Small intestine (tissue), 7 donors: Measurements from ENCODE around the gene CD180. TPM values are rescaled to one million over a fixed set of nuclear protein-coding genes. Genes with fewer than 3 reads are reported as not detected.

ENCODE experiments used
- DNase-seq, 2 donors: peaks; one replicate each; pipeline versions ENCODE4 v3.0.0 to v3.0.0-alpha.2; 2013
- FAIRE-seq: peaks from 2 replicates; lab custom pipeline; 2012; peaks lifted over from hg19 to GRCh38; lab: Jason Lieb, UNC
- H3K27ac ChIP-seq, 3 donors: one replicate each; pipeline ENCODE4 v1.5.1; 2013; ENCODE audit warnings: low read length in 2 of 3, mild to moderate bottlenecking in 2 of 3, control low read depth in 1 of 3, inconsistent platforms in 1 of 3, low read depth in 1 of 3, moderate library complexity in 1 of 3
- H3K27me3 ChIP-seq, 3 donors: one replicate each; pipeline ENCODE4 v1.6.1; 2013; ENCODE audit warnings: low read length in 3 of 3, inconsistent platforms in 1 of 3; ENCODE audit not compliant: control insufficient read depth in 3 of 3, insufficient read depth in 3 of 3
- H3K36me3 ChIP-seq, 3 donors: one replicate each; pipeline ENCODE4 v1.6.1; 2013; ENCODE audit warnings: low read length in 3 of 3, inconsistent platforms in 1 of 3, low read depth in 1 of 3, mild to moderate bottlenecking in 1 of 3, moderate library complexity in 1 of 3; ENCODE audit not compliant: control insufficient read depth in 3 of 3, insufficient read depth in 2 of 3
- H3K4me1 ChIP-seq, 3 donors: one replicate each; pipeline ENCODE4 v1.6.1; 2013; ENCODE audit warnings: low read length in 2 of 3, inconsistent platforms in 1 of 3, low read depth in 1 of 3, mild to moderate bottlenecking in 1 of 3, moderate library complexity in 1 of 3; ENCODE audit not compliant: control insufficient read depth in 3 of 3, insufficient read depth in 2 of 3
- H3K4me3 ChIP-seq, 3 donors: one replicate each; pipeline ENCODE4 v1.5.1; 2013; ENCODE audit warnings: low read length in 3 of 3, control low read depth in 1 of 3, inconsistent platforms in 1 of 3, low read depth in 1 of 3, mild to moderate bottlenecking in 1 of 3, moderate library complexity in 1 of 3
- H3K9me3 ChIP-seq, 2 donors: one replicate each; pipeline ENCODE4 v1.6.1; 2013; ENCODE audit warnings: low read depth in 1 of 2, low read length in 1 of 2; ENCODE audit not compliant: control insufficient read depth in 2 of 2, insufficient read depth in 1 of 2
- WGBS, 3 donors: extraction: QIAGEN DNeasy Blood & Tissue Kit; methylation state at CpG; one replicate each; pipeline ENCODE4 v1.1.7; 2013; 5-methylcytosine and 5-hydroxymethylcytosine counted together
- polyA plus RNA-seq, 4 donors: library from polyadenylated mRNA; stranded (reverse) in 3 of 4; unstranded in 1 of 4; fragments of 200-250 nt in 3 of 4; fragments of 120-200 nt in 1 of 4; gene quantifications; one replicate each; pipeline versions ENCODE4 v1.2.1 to v1.2.3, GENCODE V29; 2013
- donor health status: healthy with polysubstance abuse.
- donor health status: control.
- donor health status: control.
- donor health status: Bipolar disorder and iron deficiency.
- donor health status: healthy.

CD180 gene
- polyA plus RNA-seq, 4 donors, result 0.54 to 0.92 (median 0.55) TPM; not detected in 1

- Histone ChIP-seq H3K27ac (peak overlapping the region in 1 of 3 donors; percentile 37), H3K27me3 (no peaks in the 10 kb centered on the region), H3K4me1 (no peaks in the 10 kb centered on the region), H3K9me3 (no peaks in the 10 kb centered on the region), H3K4me3 (no peak overlapping the region), H3K36me3 (no peaks in the 10 kb centered on the region)
- no peak for FAIRE-seq
- WGBS, 3 donors, result 69 to 78% (median 71%) methylated on average over 2 of the region's 2 CpGs
- DNase-seq, result no peak
Observed at GRCh38 chr5:67206461-67206860, 9.9 kb upstream of the CD180 start.

GRCh38 chr5:67205981-67206380 is 9.4 kb upstream of the CD180 start:
- 85 to 90% (median 88%) methylated on average over 3 of the region's 3 CpGs for WGBS, 3 donors
- no peak for DNase-seq
- no peaks in the 10 kb centered on the region for H3K27me3 ChIP-seq
- peaks cover 0 to 2% of the 10 kb centered on the region in 2 donors for H3K9me3 ChIP-seq
- H3K4me1 ChIP-seq, result no peaks in the 10 kb centered on the region
- no peak overlapping the region for H3K4me3 ChIP-seq
- peak overlapping the region in 2 of 3 donors; percentile 37 for H3K27ac ChIP-seq
- no peaks in the 10 kb centered on the region for H3K36me3 ChIP-seq
- no peak for FAIRE-seq

GRCh38 chr5:67204821-67205220 is 8.2 kb upstream of the CD180 start:
- no peaks in the 10 kb centered on the region for H3K36me3 ChIP-seq
- H3K4me3 ChIP-seq, result no peak overlapping the region
- peaks cover 0 to 4% of the 10 kb centered on the region in 2 donors for H3K9me3 ChIP-seq
- WGBS, 3 donors, result 48 to 77% (median 71%) methylated on average over 5 of the region's 5 CpGs
- H3K4me1 ChIP-seq, result no peaks in the 10 kb centered on the region
- FAIRE-seq, result no peak
- H3K27ac ChIP-seq, result peak overlapping the region in 2 of 3 donors; percentile 14 to 38
- no peaks in the 10 kb centered on the region for H3K27me3 ChIP-seq
- DNase-seq, result no peak

GRCh38 chr5:67203701-67204074 is 7.1 kb upstream of the CD180 start:
- H3K4me3 ChIP-seq, result no peak overlapping the region
- 36 to 66% (median 62%) methylated on average over 2 of the region's 2 CpGs for WGBS, 3 donors
- no peaks in the 10 kb centered on the region for H3K4me1 ChIP-seq
- no peaks in the 10 kb centered on the region for H3K27me3 ChIP-seq
- no peak overlapping the region for H3K27ac ChIP-seq
- no peak for DNase-seq
- peaks cover 0 to 4% of the 10 kb centered on the region in 2 donors for H3K9me3 ChIP-seq
- no peak for FAIRE-seq
- no peaks in the 10 kb centered on the region for H3K36me3 ChIP-seq

GRCh38 chr5:67202828-67203227 is 6.2 kb upstream of the CD180 start:
- WGBS, 3 donors, result 82 to 87% (median 85%) methylated on average over 4 of the region's 4 CpGs
- Histone ChIP-seq H3K4me1 (no peaks in the 10 kb centered on the region), H3K4me3 (no peak overlapping the region), H3K27ac (peak overlapping the region in 1 of 3 donors; percentile 40), H3K36me3 (no peaks in the 10 kb centered on the region), H3K27me3 (no peaks in the 10 kb centered on the region), H3K9me3 (peaks cover 0 to 4% of the 10 kb centered on the region in 2 donors)
- no peak for FAIRE-seq
- DNase-seq, result no peak

DNA sequence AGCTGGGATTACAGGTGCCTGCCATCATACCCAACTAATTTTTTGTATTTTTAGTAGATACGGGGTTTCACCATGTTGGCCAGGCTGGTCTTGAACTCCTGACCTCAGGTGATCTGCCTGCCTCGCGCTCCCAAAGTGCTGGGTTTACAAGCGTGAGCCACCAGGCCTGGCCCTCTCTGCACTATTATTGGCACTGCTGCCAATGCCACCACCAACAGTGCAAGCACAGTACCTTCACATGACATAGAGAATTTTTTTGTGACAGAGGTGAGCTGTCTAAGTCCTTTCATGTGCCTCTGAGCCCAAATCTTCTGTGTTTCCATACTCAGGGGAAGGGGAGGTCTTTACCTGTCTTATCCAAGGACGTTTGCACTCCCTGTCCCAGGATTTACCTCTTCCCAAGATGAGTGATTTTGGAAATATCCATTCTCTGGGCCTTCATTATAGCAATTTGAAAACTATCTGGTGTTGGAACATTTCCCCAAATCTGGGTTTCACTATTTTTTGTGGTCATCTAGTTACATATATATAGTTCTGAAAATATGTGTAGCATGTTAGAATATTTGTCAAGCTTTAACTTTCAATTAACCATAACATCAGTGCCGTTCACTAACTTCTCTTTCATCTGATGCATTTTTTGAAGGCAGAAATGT is 5.4 kb upstream of the CD180 start:
- no peaks in the 10 kb centered on the region for H3K36me3 ChIP-seq
- no peak overlapping the region for H3K4me3 ChIP-seq
- H3K9me3 ChIP-seq, result peaks cover 0 to 4% of the 10 kb centered on the region in 2 donors
- 68 to 79% (median 69%) methylated on average over 6 of the region's 6 CpGs for WGBS, 3 donors
- no peak for FAIRE-seq
- no peak for DNase-seq
- no peaks in the 10 kb centered on the region for H3K4me1 ChIP-seq
- no peak overlapping the region for H3K27ac ChIP-seq
- no peaks in the 10 kb centered on the region for H3K27me3 ChIP-seq

DNA sequence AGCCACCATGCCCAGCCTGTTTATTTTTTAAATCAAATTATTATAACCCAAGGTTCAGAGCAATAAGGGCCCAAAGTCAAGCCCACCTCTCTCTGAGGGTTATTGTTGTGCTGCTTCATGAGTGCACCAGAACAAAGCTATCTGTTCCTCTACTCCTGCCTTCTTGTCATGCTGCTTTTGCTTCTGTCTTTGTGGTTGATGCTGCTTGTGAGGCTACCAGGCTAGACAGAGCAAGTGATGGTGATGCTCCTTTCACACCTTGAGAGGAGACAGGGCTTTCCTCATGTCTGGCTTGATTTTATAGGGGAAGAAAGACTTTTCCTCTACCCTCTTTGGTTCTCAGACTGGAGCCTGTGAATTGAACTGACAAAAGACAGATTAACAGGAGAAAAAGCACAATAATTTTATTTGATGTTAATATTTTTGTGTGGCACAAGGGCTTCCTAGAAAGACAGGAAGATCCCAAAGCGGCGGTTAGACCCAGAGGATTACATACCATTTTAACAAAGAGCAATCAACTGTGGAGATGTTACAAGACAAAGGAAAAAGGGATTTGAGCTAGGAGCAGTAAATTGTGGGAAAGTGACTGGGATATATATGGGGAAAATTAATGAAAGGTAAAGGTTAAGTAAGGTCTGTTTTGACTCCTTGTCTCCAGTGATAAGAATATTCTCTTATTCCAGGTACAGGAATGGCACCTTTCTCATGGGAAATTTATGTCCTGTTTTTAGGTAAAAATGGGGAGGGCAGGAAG is 4.4 kb upstream of the CD180 start:
- no peaks in the 10 kb centered on the region for H3K36me3 ChIP-seq
- WGBS, 3 donors, result 97 to 100% (median 98%) methylated on average over 2 of the region's 2 CpGs
- no peak overlapping the region for H3K4me3 ChIP-seq
- no peak overlapping the region for H3K27ac ChIP-seq
- no peaks in the 10 kb centered on the region for H3K27me3 ChIP-seq
- H3K4me1 ChIP-seq, result no peaks in the 10 kb centered on the region
- peaks cover 0 to 4% of the 10 kb centered on the region in 2 donors for H3K9me3 ChIP-seq
- FAIRE-seq (no peak), DNase-seq (no peak)

GRCh38 chr5:67199859-67200258 is 3.3 kb upstream of the CD180 start:
- FAIRE-seq (no peak), DNase-seq (no peak)
- no peaks in the 10 kb centered on the region for H3K27me3 ChIP-seq
- H3K27ac ChIP-seq, result no peak overlapping the region
- H3K4me3 ChIP-seq, result no peak overlapping the region
- peaks cover 0 to 4% of the 10 kb centered on the region in 2 donors for H3K9me3 ChIP-seq
- no peaks in the 10 kb centered on the region for H3K4me1 ChIP-seq
- H3K36me3 ChIP-seq, result no peaks in the 10 kb centered on the region
